ENCODE results near the gene HOMER1.
A peak's percentile ranks its signal among the peaks of the same experiment; 100 is the strongest.

The HOMER1 gene

DNA sequence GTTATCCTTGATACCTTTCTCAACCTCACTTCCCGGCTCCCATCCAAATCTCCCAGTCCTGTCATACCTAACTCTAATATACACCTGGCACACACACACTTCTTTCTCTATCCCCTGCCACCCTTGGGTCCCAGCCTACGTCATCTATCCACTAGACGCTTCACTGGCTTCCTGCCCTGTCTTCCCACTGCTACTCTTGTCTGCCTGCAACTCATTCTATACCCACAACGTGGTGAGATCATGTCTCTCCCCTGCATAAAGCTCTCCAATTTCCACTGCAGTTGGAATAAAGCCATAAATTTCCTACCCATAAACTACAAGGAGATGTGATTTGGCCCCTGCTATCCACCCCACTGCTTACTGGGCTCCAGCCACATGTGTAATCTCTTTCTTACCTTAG lies 184.5 kb downstream of the HOMER1 start:
- DNase-seq = peak in 1 of 51 donors; percentile 31

Measured in hypothalamus (tissue), 51 donors.